PC-9 (cell line): ENCODE measurements around the gene PPP2R5C. TPM values are rescaled to one million over a fixed set of nuclear protein-coding genes. Genes with fewer than 3 reads are reported as not detected.

ENCODE experiments used
- BruUV-seq: library from RNA; stranded (reverse); fragments of 400-500 nt; replicated peaks from 2 replicates; lab custom pipeline; 2021; lab: Mats Ljungman, UMichigan
- CTCF ChIA-PET: fragments of 300-600 bp; sonication (Branson Sonifier 250); formaldehyde crosslinking; loops from one replicate; lab custom pipeline; 2022; ENCODE audit warnings: antibody characterized with exemption; lab: Charles Lee
- POLR2A ChIA-PET: fragments of 300-600 bp; sonication (Branson Sonifier 250); formaldehyde crosslinking; loops from one replicate; lab custom pipeline; 2022; ENCODE audit warnings: antibody characterized with exemption; ENCODE audit not compliant: unreplicated experiment; lab: Charles Lee
- DNase-seq, 2 experiments: peaks; one replicate each; pipeline versions ENCODE4 v3.0.0 to v3.0.0-alpha.2; 2015 to 2022; ENCODE audit warnings: mixed read lengths in 1 of 2
- H2AFZ ChIP-seq: fragments of 200-600 bp; sonication (generic); 2 replicates; pipeline ENCODE4 v1.8.1; 2017; ENCODE audit warnings: antibody characterized with exemption
- H3F3A ChIP-seq: fragments of 200-600 bp; sonication (generic); 2 replicates; pipeline ENCODE4 v1.8.1; 2017; ENCODE audit warnings: antibody characterized with exemption, mild to moderate bottlenecking, low read depth; ENCODE audit not compliant: insufficient read depth
- H3K27ac ChIP-seq: fragments of 200-600 bp; sonication (generic); 2 replicates; pipeline ENCODE4 v1.6.1; 2016; ENCODE audit warnings: mixed run types
- H3K27me3 ChIP-seq: fragments of 200-600 bp; sonication (generic); 2 replicates; pipeline ENCODE4 v1.6.1; 2016; ENCODE audit warnings: low read depth, mixed run types; ENCODE audit not compliant: insufficient read depth
- H3K36me3 ChIP-seq: fragments of 200-600 bp; sonication (generic); 2 replicates; pipeline ENCODE4 v1.6.1; 2016; ENCODE audit warnings: low read depth, mixed run types
- H3K4me1 ChIP-seq: fragments of 200-600 bp; sonication (generic); replicated peaks from 2 replicates; pipeline ENCODE4 v1.6.1; 2016; ENCODE audit warnings: mixed run types; ENCODE audit not compliant: insufficient read depth
- H3K4me2 ChIP-seq: fragments of 200-600 bp; sonication (generic); 2 replicates; pipeline ENCODE4 v1.6.1; 2017; ENCODE audit warnings: mixed run types
- H3K4me3 ChIP-seq: fragments of 200-600 bp; sonication (generic); 2 replicates; pipeline ENCODE4 v1.6.1; 2016; ENCODE audit warnings: mixed run types
- H3K79me2 ChIP-seq: fragments of 200-600 bp; sonication (generic); 2 replicates; pipeline ENCODE4 v1.6.1; 2017; ENCODE audit warnings: low read depth, mixed run types
- H3K9me2 ChIP-seq: fragments of 200-600 bp; sonication (generic); 2 replicates; pipeline ENCODE4 v1.8.1; 2017; ENCODE audit warnings: mild to moderate bottlenecking; ENCODE audit not compliant: insufficient read depth
- H3K9me3 ChIP-seq: fragments of 200-600 bp; sonication (generic); 2 replicates; pipeline ENCODE4 v1.8.1; 2016; ENCODE audit warnings: low read depth; ENCODE audit not compliant: insufficient read depth
- H4K20me1 ChIP-seq: fragments of 200-600 bp; sonication (generic); 2 replicates; pipeline ENCODE4 v1.8.1; 2017; ENCODE audit not compliant: insufficient read depth
- CTCF ChIP-seq: fragments of 200-600 bp; sonication (generic); conservative IDR thresholded peaks from 2 replicates; pipeline ENCODE4 v1.6.1; 2017; ENCODE audit warnings: mixed run types, antibody characterized with exemption, mild to moderate bottlenecking, moderate library complexity
- EZH2 ChIP-seq: fragments of 200-600 bp; sonication (generic); IDR thresholded peaks from 2 replicates; pipeline ENCODE4 v1.8.0; 2017; ENCODE audit warnings: antibody characterized with exemption, low read depth
- intact Hi-C: fragments of 100-400 bp; cut with micrococcal nuclease; formaldehyde crosslinking; loops from one replicate; pipeline ENCODE4 v1.10.0; 2022; ENCODE audit not compliant: unreplicated experiment
- total RNA-seq: library from RNA; stranded (reverse); gene quantifications from 2 replicates; pipeline ENCODE4 v1.2.3, GENCODE V29; 2021

Gene PPP2R5C
- total RNA-seq, 1 experiment from 2014 or later, result 401 TPM

- POLR2A ChIA-PET, result no interaction called here
Measured at GRCh38 chr14:101735453-101735852, 26.1 kb upstream of the PPP2R5C start.

DNA sequence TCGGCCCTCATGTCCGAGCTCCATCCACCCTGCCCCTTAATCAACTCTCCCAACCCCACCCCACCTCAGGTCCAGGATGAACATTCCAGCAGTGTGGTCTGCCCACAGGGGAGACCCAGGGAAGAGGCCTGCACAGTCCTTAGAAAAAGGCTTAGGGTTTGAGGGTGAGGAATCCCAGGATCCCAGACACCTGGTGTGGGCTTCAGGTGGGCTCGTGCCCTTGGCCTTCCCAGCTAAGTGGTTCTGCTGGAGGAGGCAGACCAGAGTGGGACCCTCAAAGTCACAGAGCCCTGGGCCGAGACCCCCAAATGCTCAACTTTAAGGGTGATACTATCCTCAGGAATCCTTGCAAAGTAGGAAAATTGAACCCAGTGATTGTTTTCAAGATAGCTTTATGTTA is 25.4 kb upstream of the PPP2R5C start:
- Histone ChIP-seq H2AFZ (no peak overlapping the region), H3K79me2 (no peaks in the 10 kb centered on the region), H3F3A (peaks cover 27% of the 10 kb centered on the region), H3K9me3 (peaks cover 21% of the 10 kb centered on the region), H3K4me1 (peaks cover 29% of the 10 kb centered on the region), H3K4me2 (no peak overlapping the region), H3K9me2 (no peaks in the 10 kb centered on the region), H3K4me3 (no peak overlapping the region), H3K27ac (no peak overlapping the region), H3K27me3 (no peaks in the 10 kb centered on the region), H4K20me1 (no peaks in the 10 kb centered on the region), H3K36me3 (no peaks in the 10 kb centered on the region)
- intact Hi-C loops, result no loop called here
- ChIA-PET CTCF (interaction anchor here (1.0 to 1.4 kb wide), 2 partner anchors 25 to 108 kb away, joined by 6 to 8 read pairs; no protein-coding TSS in a partner anchor), POLR2A (no interaction called here)
- TF ChIP-seq CTCF (no peak), EZH2 (no peak)
- DNase-seq, result no peak
- no TSS peak for BruUV-seq

More at GRCh38 chr14:101735453-101735852, 26.1 kb upstream of the PPP2R5C start:
- Histone ChIP-seq H3K27me3 (no peaks in the 10 kb centered on the region), H3F3A (peaks cover 33% of the 10 kb centered on the region), H4K20me1 (no peaks in the 10 kb centered on the region), H3K79me2 (no peaks in the 10 kb centered on the region), H3K4me3 (no peak overlapping the region), H3K4me1 (peaks cover 35% of the 10 kb centered on the region), H2AFZ (no peak overlapping the region), H3K9me2 (no peaks in the 10 kb centered on the region), H3K4me2 (no peak overlapping the region), H3K27ac (no peak overlapping the region), H3K9me3 (peaks cover 15% of the 10 kb centered on the region), H3K36me3 (no peaks in the 10 kb centered on the region)
- BruUV-seq, result no TSS peak
- CTCF ChIA-PET, result interaction anchor here (1.4 kb wide), 1 partner anchor 25 kb away, joined by 8 read pairs; no protein-coding TSS in a partner anchor
- TF ChIP-seq CTCF (no peak), EZH2 (no peak)
- intact Hi-C loops, result no loop called here
- peak in 1 of 2 experiments; percentile 30 for DNase-seq

GRCh38 chr14:101736585-101736984 is 24.9 kb upstream of the PPP2R5C start:
- H2AFZ ChIP-seq, result no peak overlapping the region
- intact Hi-C loops, result no loop called here
- no TSS peak for BruUV-seq
- TF ChIP-seq EZH2, result no peak
- no peak for TF ChIP-seq CTCF
- no peak overlapping the region for H3K4me3 ChIP-seq
- no peaks in the 10 kb centered on the region for H3K27me3 ChIP-seq
- H3K36me3 ChIP-seq, result no peaks in the 10 kb centered on the region
- H3F3A ChIP-seq, result peaks cover 24% of the 10 kb centered on the region
- no peak overlapping the region for H3K4me2 ChIP-seq
- H4K20me1 ChIP-seq, result no peaks in the 10 kb centered on the region
- no peaks in the 10 kb centered on the region for H3K9me2 ChIP-seq
- CTCF ChIA-PET, result interaction anchor here (1.0 to 1.4 kb wide), 2 partner anchors 24 to 108 kb away, joined by 6 to 8 read pairs; no protein-coding TSS in a partner anchor
- peaks cover 27% of the 10 kb centered on the region for H3K4me1 ChIP-seq
- no peaks in the 10 kb centered on the region for H3K79me2 ChIP-seq
- H3K9me3 ChIP-seq, result peaks cover 25% of the 10 kb centered on the region
- no peak overlapping the region for H3K27ac ChIP-seq
- DNase-seq, result no peak
- POLR2A ChIA-PET, result no interaction called here
